ENCODE measurements around the gene IL6. TPM values are rescaled to one million over a fixed set of nuclear protein-coding genes. Genes with fewer than 3 reads are reported as not detected.
A peak's percentile ranks its signal among the peaks of the same experiment; 100 is the strongest.
"Not testable (repeated sequence)": the region's sequence is repeated elsewhere in the genome, so short reads cannot be mapped to it uniquely, and the experiment has no call there.

The IL6 gene
- total and polyA plus RNA-seq, 2 donors (not counting 1 experiment from before 2014, with no cell fraction given), result 2.6 to 222 TPM

DNA sequence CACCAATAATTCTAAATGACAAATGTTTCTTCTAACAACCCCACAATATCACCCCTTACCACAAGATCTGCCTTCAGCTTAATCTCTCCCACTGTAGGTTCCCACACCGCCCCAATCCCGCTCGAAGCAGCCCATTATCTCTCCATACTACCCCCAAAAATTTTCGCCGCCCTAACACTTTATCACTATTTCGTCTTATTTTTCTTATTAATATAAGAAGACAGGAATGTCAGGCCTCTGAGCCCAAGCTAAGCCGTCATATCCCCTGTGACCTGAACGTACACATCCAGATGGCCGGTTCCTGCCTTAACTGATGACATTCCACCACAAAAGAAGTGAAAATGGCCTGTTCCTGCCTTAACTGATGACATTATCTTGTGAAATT, 18.3 kb upstream of the IL6 start:
- H3K4me3 ChIP-seq (ENCODE audit: control extremely low read depth in 1 of 5, extremely low read depth in 1 of 5, insufficient read depth in 1 of 5, low read depth in 2 of 5, low read length in 4 of 5); H2AFZ ChIP-seq (ENCODE audit: insufficient read depth, low read depth, low read length, poor library complexity, severe bottlenecking); H3K4me3 Mint-ChIP-seq; H3K27me3 Mint-ChIP-seq; H3K27ac Mint-ChIP-seq; H3K9me3 ChIP-seq (ENCODE audit: control extremely low read depth in 1 of 3, control insufficient read depth in 2 of 3, insufficient read depth in 1 of 3, low read length in 2 of 3); H3K9ac ChIP-seq (ENCODE audit: low read length); H3K4me2 ChIP-seq (replicated peaks; ENCODE audit: low read depth, low read length, poor library complexity, severe bottlenecking); H3K9me3 Mint-ChIP-seq (ENCODE audit: insufficient read depth); H3K27ac ChIP-seq (ENCODE audit: low read length in 2 of 2); H3K27me3 ChIP-seq (replicated peaks in 1 of 4; ENCODE audit: control extremely low read depth in 1 of 4, control insufficient read depth in 3 of 4, insufficient read depth in 4 of 4, low read length in 3 of 4); H4K20me1 ChIP-seq (ENCODE audit: control insufficient read depth, insufficient read depth, low read length, poor library complexity, severe bottlenecking); ATAC-seq (ENCODE audit: low read depth); intact Hi-C loops (cut with micrococcal nuclease); H3K36me3 ChIP-seq (replicated peaks in 1 of 2; ENCODE audit: control extremely low read depth in 1 of 2, control insufficient read depth in 1 of 2, extremely low read depth in 1 of 2, insufficient read depth in 2 of 2, low read length in 1 of 2); DNase-seq: not testable (repeated sequence)
- Histone ChIP-seq H3K79me2 (ENCODE audit: control insufficient read depth, insufficient read depth, low read length) (peaks cover 13% of the 10 kb centered on the region), H3K4me1 (ENCODE audit: control insufficient read depth in 2 of 2, insufficient read depth in 2 of 2, low read length in 2 of 2) (peaks cover 33 to 37% of the 10 kb centered on the region in 2 donors)
- 93% methylated on average over 5 of the region's 9 CpGs for WGBS (ENCODE audit: insufficient coverage)
- peaks cover 45% of the 10 kb centered on the region for H3K4me1 Mint-ChIP-seq
- ChIA-PET POLR2A (interaction anchor here (0.8 kb wide), 1 partner anchor 11 kb away, joined by 3 read pairs; no protein-coding TSS in a partner anchor), CTCF (interaction anchor here (8.8 kb wide), 1 partner anchor 16 kb away, joined by 117 read pairs; the partner anchor contains the start of gene IL6)

DNA sequence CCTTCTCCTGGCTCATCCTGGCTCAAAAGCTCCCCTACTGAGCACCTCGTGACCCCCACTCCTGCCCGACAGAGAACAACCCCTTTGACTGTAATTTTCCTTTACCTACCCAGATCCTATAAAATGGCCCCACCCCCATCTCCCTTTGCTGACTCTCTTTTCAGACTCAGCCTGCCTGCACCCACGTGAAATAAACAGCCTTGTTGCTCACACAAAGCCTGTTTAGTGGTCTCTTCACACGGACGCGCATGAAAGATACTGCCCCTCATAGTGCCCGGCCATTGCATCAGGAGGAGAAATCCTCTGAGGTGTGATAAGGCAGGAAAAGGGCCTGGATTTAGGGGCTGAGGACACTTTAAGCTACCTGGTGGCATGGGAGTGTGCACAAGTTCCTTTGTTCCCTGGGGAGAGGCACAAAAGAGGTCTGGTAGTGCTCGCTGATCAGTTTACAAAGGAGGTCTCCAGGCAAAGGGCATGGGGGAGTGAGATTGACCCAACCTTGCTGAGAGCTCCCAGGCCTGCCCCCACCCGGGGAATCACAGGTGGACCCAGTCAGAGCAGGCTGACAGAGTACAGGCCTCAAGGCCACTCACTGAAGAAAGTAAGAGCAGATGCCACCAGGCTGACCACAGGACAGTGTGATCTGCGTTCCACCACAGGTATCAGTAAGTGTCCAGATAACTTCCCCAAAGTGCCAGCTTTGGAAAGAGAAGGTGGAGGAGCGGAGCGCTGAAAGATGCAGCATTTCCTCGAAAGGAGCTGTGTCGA, 17.8 kb upstream of the IL6 start:
- Histone ChIP-seq H3K4me1 (ENCODE audit: control insufficient read depth in 2 of 2, insufficient read depth in 2 of 2, low read length in 2 of 2) (peaks cover 39 to 43% of the 10 kb centered on the region in 2 donors), H3K27ac (ENCODE audit: low read length in 2 of 2) (peak overlapping the region; percentile 73 to 91), H3K79me2 (ENCODE audit: control insufficient read depth, insufficient read depth, low read length) (peaks cover 19% of the 10 kb centered on the region), H3K4me2 (replicated peaks; ENCODE audit: low read depth, low read length, poor library complexity, severe bottlenecking) (peak overlapping the region; percentile 46), H3K4me3 (ENCODE audit: control extremely low read depth in 1 of 5, extremely low read depth in 1 of 5, insufficient read depth in 1 of 5, low read depth in 2 of 5, low read length in 4 of 5) (peak overlapping the region in 1 of 5 experiments; percentile 19)
- H2AFZ ChIP-seq (ENCODE audit: insufficient read depth, low read depth, low read length, poor library complexity, severe bottlenecking); H3K27me3 ChIP-seq (replicated peaks in 1 of 4; ENCODE audit: control extremely low read depth in 1 of 4, control insufficient read depth in 3 of 4, insufficient read depth in 4 of 4, low read length in 3 of 4); H3K36me3 ChIP-seq (replicated peaks in 1 of 2; ENCODE audit: control extremely low read depth in 1 of 2, control insufficient read depth in 1 of 2, extremely low read depth in 1 of 2, insufficient read depth in 2 of 2, low read length in 1 of 2); H3K27me3 Mint-ChIP-seq; H3K9ac ChIP-seq (ENCODE audit: low read length); H4K20me1 ChIP-seq (ENCODE audit: control insufficient read depth, insufficient read depth, low read length, poor library complexity, severe bottlenecking); DNase-seq; H3K9me3 Mint-ChIP-seq (ENCODE audit: insufficient read depth); H3K9me3 ChIP-seq (ENCODE audit: control extremely low read depth in 1 of 3, control insufficient read depth in 2 of 3, insufficient read depth in 1 of 3, low read length in 2 of 3); intact Hi-C loops (cut with micrococcal nuclease): not testable (repeated sequence)
- ATAC-seq (ENCODE audit: low read depth), result peak; percentile 28
- 83% methylated on average over 11 of the region's 14 CpGs for WGBS (ENCODE audit: insufficient coverage)
- peak overlapping the region; percentile 80 for H3K27ac Mint-ChIP-seq
- peaks cover 46% of the 10 kb centered on the region for H3K4me1 Mint-ChIP-seq
- H3K4me3 Mint-ChIP-seq, result peak overlapping the region; percentile 38
- ChIA-PET POLR2A (interaction anchor here (0.8 kb wide), 1 partner anchor 12 kb away, joined by 3 read pairs; no protein-coding TSS in a partner anchor), CTCF (interaction anchor here (1.5 to 8.8 kb wide), 5 partner anchors 9 to 149 kb away, joined by 3 to 117 read pairs (median 8); partner anchors contain the start of gene IL6)

Measured in B cell (primary cell).